ENCODE data around the gene SLC25A23.
"Not testable (repeated sequence)": the region's sequence is repeated elsewhere in the genome, so short reads cannot be mapped to it uniquely, and the experiment has no call there.

The SLC25A23 gene
- total RNA-seq: 9.4 to 10.5 reads per million in 2 donors

- DNase-seq: no peak
These were observed at the start of gene SLC25A23 for GRCh38 chr19:6459262-6460098. TSS of gene SLC25A23 (minus strand) at chr19:6459792. CDS start at chr19:6459628, 164 bp downstream.

DNA sequence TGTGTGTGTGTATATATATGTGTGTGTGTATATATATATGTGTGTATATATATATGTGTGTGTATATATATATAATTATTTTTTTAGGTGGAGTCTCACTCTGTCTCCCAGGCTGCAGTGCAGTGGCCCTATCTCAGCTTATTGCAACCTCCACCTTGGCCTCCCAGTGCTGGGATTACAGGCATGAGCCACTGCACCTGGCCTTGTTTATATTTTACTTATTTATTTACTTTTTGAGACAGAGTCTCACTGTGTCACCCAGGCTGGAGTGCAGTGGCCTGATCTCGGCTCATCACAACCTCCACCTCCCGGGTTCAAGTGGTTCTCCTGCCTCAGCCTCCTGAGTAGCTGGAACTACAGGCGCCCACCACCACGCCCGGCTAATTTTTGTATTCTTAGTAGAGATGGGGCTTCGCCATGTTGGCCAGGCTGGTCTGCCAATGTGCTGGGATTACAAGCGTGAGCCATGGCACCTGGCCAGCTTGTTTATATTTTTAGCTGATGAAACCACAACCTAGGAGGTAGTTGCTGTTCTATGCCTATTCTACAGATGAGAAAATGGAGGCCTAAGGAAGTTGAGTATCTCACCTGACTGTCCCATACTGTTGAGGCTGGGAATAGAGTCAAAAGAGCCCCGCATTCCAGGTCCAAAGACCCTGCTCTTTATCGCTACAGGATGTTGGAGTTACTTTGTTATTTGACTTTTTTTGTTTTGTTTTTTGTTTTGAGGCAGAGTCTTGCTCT is 48.6 kb upstream of the SLC25A23 start:
- not testable (repeated sequence) for DNase-seq

- no peak for DNase-seq
These were observed 44.0 kb upstream of the SLC25A23 start for GRCh38 chr19:6503407-6504201.

DNA sequence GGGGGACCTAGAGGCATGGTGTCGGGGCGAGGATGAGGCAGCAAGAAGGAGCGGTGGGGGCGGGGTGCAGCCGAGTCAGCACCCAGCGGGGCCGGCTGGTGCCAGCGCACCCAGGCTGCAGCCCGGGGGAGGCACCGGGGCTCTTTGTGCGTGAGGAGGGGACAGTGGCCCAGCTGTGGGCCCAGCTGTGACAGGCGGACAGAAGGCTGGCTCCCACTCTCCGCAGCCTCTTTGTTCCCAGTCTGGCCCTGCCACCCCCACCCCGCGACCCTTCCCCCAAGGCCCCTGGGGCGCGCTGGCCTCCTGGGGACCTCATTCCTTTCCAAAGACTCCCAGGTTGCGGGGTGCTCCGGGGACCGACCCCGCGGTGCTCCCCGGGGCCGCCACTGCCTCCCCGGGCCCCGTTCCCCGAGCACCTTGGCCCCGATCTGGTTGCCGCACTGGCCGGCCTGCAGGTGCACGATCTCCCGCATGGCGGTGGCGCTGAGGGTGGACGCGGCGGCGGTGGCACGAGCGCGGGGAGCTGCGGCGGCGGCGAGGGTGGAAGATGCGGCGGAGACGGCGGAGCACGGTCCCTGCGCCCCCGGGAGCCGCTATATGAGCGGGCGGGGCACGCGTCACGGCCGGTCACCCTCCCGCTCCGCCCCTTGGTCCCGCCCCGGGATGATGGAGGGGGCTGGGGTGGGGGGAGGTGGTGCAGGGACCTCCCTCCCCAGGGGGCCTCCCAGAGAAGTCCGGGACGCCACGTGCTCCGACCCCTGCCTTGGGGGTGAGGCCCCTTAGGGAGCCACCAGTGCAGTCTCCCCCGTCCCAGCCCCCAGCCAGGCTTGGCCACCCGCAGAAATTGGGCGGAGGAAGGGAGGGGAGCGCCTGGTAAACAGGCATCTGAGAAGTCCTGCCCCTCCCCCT is 42.4 kb upstream of the SLC25A23 start, which contains the start of gene TUBB4A:
TUBB4A (minus strand) TSS at position 570 of the 909 bp plus-strand sequence; CDS start at position 473, 97 bp downstream.
- no peak for DNase-seq

DNA sequence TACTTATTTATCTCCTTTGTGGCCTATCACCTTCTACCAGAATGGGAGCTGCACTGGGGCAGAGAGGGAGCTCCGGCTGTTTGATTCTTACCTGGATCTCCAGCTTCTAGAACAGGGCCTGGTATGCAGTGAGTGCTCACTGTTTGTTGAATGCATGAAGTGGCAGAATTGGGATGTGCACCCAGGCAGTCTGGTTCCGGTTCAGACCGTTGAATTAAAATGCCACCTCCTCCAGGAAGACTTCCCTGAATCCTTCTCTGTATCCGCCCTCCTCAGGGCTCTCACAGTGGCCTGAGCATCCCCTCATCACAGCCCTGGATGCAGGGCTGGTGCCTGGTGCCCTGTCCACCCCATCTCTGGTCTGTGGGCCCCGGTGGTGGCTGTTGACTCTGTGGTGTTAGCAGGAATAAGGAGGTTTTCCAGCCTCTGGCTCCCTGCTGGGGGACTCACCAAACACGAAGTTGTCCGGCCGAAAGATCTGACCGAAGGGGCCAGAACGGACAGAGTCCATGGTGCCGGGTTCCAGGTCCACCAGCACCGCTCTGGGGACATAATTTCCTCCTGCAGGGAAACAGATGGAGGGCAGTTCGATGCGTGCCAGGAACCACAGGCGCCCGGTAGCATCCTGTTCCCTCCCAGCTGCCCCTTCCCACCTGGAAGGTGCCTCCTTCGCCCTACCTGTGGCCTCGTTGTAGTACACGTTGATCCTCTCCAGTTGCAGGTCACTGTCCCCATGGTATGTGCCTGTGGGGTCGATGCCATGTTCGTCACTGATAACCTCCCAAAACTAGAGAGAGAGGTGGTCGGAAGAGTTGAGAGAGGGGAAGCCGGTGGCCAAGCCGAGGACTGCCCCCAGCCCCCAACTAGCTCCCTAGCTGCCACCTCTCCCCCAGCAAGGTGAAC is 41.5 kb upstream of the SLC25A23 start:
- no peak for DNase-seq

- no peak for DNase-seq
These were observed 39.6 kb upstream of the SLC25A23 start for GRCh38 chr19:6499052-6499790.

DNA sequence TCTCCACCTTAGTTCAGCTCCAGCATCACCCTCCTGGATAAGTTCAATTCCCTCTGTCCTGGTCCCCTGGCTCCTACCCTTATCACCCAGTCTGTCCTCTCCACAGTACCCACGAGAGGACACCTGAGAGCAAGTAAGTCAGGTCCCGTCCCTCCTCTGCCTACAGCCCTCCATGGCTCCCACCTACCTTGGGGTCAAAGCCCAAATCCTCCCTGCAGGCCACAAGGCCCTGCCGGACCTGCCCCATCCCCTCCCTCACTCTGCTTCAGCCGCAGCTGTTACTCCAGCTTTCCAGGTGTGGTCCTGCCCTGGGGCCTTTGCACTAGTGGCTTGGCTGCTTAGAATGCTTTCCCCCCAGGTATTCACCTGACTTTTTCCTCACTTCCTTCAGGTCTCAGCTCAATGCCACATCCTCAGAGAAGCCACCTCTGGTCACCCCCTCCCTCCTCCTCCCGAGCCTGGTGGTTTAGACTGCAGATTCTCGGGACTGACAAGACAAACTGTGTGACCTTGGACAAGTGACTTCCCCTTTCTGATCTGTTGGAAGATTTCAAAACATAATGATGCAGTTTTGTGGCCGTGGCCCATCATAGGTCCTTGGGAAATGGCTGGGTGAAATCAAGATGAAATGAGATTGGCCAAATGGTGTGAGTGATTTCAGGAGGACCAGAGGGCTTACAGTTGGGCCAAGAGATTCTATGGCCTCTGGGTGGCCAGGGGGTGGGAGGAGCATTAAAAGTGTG is 38.9 kb upstream of the SLC25A23 start:
- no peak for DNase-seq

- DNase-seq: no peak
These were observed 36.4 kb upstream of the SLC25A23 start for GRCh38 chr19:6495947-6496346.

- DNase-seq: no peak
These were observed 34.9 kb upstream of the SLC25A23 start for GRCh38 chr19:6494438-6495036.

DNA sequence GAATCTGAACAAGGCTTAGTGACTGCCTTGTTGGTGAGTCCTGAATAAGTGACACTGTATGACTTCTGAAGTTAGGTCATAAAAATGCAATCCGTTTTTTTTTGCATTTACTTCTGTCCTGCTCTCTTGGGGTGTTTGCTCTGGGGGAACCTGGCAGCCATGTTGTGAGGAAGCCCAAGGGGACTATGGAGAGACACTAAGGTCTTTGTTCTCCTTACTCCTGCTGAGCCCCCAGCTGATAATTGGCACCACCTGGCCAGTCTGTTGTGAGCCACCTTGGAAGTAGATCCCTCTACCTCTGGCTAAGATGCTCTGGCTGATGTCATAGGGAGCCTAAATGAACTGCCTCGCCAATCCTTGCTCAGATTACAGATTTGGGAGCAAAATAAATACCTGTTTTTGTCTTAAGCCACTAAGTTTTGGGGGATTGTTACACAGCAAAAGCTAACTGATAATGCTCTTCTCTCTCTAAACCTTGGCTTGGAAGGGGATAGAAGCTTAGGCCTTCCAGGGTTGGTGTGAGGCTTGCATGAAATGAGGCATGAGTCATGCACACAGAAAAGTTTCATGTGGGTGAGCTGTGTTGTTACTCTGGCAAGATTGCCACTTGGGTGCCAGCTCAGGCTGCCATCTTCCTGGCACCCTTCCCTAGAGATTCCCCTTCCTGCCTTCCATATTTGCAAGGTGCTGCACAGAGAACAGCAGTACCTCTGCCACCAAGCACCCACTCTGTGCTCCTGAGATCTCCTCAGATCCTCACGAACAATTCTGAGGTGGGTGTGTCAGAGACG is 32.4 kb upstream of the SLC25A23 start:
- DNase-seq: no peak

DNA sequence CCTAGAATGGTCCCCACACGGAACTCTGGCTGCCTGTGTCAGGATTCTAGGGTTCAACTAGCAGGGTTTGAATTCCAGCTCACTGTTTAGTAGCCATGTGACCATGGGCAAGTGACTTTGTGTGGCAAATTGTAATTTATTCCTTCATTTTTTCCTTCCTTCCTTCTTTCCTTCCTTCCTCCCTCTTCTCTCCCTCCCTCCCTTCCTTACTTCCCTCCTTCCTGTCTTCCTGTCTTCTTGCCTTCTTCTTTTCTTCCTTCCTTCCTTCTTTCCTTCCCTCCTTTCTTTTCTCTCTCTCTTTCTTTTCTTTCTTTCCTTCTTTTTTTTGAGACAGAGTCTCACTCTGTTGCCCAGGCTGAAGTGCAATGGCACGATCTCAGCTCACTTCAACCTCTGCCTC is 30.5 kb upstream of the SLC25A23 start:
- DNase-seq: no peak

- no peak for DNase-seq
These were observed 29.9 kb upstream of the SLC25A23 start for GRCh38 chr19:6489278-6490061.

GRCh38 chr19:6484831-6485230 is 25.2 kb upstream of the SLC25A23 start:
- no peak for DNase-seq

GRCh38 chr19:6484230-6484629 is 24.6 kb upstream of the SLC25A23 start:
- no peak for DNase-seq

DNA sequence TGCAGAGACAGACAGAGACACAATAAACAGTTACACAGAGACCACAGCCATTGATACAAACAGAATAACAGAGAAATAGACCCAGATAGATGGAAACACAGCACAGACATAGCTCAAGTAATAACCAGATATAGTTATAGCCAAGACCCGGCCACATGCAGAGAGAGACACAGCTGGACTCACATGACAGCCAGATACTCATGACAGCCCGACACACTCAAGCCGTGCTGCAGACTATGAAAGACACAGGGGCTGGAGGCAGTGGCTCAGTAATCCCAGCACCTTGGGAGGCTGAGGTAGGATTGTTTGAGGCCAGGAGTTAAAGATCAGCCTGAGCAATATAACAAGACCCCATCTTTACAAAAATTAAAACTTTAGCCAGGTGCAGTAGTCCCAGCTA is 23.6 kb upstream of the SLC25A23 start:
- no peak for DNase-seq

GRCh38 chr19:6482343-6482686 is 22.7 kb upstream of the SLC25A23 start:
- DNase-seq: no peak
